IMR-90 (cell line): ENCODE results near the gene SLC38A3.

Experiments used
- BHLHE40 ChIP-seq: fragments of 150-350 bp; IDR thresholded peaks from 2 replicates; pipeline ENCODE4 v1.6.1; 2016; ENCODE audit warnings: mild to moderate bottlenecking, low read depth, low read length
- CEBPB ChIP-seq: IDR thresholded peaks from 2 replicates; pipeline ENCODE4 v1.6.1; 2012; ENCODE audit warnings: low read depth, low read length, improper control_type of control experiment
- CHD1 ChIP-seq: IDR thresholded peaks from 2 replicates; pipeline ENCODE4 v1.6.1; 2012; ENCODE audit warnings: low read depth, low read length, improper control_type of control experiment
- FOS ChIP-seq: fragments of 150-350 bp; IDR thresholded peaks from 2 replicates; pipeline ENCODE4 v1.6.1; 2016; ENCODE audit warnings: low read depth, low read length
- MAFK ChIP-seq: IDR thresholded peaks from 2 replicates; pipeline ENCODE4 v1.6.1; 2012; ENCODE audit warnings: low read depth, low read length, improper control_type of control experiment
- MXI1 ChIP-seq: IDR thresholded peaks from 2 replicates; pipeline ENCODE4 v1.6.1; 2012; ENCODE audit warnings: low read depth, mild to moderate bottlenecking, low read length, moderate library complexity, borderline replicate concordance
- NFE2L2 ChIP-seq: fragments of 150-350 bp; IDR thresholded peaks from 2 replicates; pipeline ENCODE4 v1.6.1; 2016; ENCODE audit warnings: low read depth, mild to moderate bottlenecking, low read length
- POLR2A ChIP-seq: IDR thresholded peaks from 2 replicates; pipeline ENCODE4 v1.6.1; 2012; ENCODE audit warnings: mild to moderate bottlenecking, low read depth, low read length
- RAD21 ChIP-seq: IDR thresholded peaks from 2 replicates; pipeline ENCODE4 v1.6.1; 2012; ENCODE audit warnings: low read length, improper control_type of control experiment
- RFX5 ChIP-seq: IDR thresholded peaks from 2 replicates; pipeline ENCODE4 v1.8.0; 2012; ENCODE audit warnings: low read depth, mild to moderate bottlenecking, low read length, moderate library complexity
- SMC3 ChIP-seq: fragments of 150-350 bp; IDR thresholded peaks from 2 replicates; pipeline ENCODE4 v1.6.1; 2016; ENCODE audit warnings: low read depth, mild to moderate bottlenecking, antibody characterized with exemption, low read length, moderate library complexity
- TF ChIP-seq, protein P1 (sequence below): conservative IDR thresholded peaks from 2 replicates; pipeline ENCODE4 v1.5.1; 2012; ENCODE audit warnings: mild to moderate bottlenecking, low read depth, low read length, improper control_type of control experiment
- TF ChIP-seq, protein P2 (sequence below): fragments of 150-350 bp; IDR thresholded peaks from 2 replicates; pipeline ENCODE4 v1.6.1; 2017; ENCODE audit warnings: mild to moderate bottlenecking, antibody characterized with exemption, low read length, low read depth
- TF ChIP-seq, protein P3 (sequence below): fragments of 150-350 bp; IDR thresholded peaks from 2 replicates; pipeline ENCODE4 v1.6.1; 2016; ENCODE audit warnings: low read depth, mild to moderate bottlenecking, low read length, moderate library complexity, borderline replicate concordance

DNA sequence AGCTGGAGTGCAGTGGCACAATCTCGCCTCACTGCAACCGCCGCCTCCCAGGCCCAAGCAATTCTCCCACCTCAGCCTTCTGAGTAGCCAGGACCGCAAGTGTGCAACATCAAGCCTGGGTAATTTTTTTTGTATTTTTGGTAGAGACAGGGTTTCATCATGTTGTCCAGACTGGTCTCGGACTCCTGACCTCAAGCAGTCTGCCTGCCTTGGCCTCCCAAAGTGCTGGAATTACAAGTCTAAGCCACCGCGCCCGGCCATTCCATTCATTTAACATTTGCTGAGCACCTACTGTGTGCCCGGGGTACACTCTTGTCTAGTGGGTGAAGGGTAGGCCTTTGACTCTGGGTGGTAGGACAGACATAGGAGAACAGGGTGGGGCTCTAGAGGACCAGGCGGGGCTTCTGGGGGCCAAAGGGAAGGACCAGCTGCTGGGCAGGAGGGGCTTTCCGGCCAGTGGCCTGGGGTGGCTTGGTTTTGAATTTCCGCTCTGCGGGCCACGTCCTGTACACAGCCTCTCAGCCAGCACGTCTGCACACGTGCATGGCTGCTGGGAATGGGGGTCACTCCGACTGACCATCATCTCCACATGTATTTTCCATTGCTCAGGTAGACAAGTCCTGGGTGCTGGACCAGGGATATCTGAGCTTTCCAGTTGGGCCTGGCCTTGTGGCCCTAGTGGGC is 2.4 kb downstream of the SLC38A3 start:
- TF ChIP-seq POLR2A = no peak
- no peak for TF ChIP-seq RAD21
- TF ChIP-seq, protein P1, sequence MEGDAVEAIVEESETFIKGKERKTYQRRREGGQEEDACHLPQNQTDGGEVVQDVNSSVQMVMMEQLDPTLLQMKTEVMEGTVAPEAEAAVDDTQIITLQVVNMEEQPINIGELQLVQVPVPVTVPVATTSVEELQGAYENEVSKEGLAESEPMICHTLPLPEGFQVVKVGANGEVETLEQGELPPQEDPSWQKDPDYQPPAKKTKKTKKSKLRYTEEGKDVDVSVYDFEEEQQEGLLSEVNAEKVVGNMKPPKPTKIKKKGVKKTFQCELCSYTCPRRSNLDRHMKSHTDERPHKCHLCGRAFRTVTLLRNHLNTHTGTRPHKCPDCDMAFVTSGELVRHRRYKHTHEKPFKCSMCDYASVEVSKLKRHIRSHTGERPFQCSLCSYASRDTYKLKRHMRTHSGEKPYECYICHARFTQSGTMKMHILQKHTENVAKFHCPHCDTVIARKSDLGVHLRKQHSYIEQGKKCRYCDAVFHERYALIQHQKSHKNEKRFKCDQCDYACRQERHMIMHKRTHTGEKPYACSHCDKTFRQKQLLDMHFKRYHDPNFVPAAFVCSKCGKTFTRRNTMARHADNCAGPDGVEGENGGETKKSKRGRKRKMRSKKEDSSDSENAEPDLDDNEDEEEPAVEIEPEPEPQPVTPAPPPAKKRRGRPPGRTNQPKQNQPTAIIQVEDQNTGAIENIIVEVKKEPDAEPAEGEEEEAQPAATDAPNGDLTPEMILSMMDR = no peak
- TF ChIP-seq FOS = no peak
- no peak for TF ChIP-seq BHLHE40
- no peak for TF ChIP-seq MXI1
- TF ChIP-seq NFE2L2 = no peak
- no peak for TF ChIP-seq CEBPB
- no peak for TF ChIP-seq RFX5
- no peak for TF ChIP-seq SMC3
- TF ChIP-seq MAFK = no peak
- TF ChIP-seq, protein P2, sequence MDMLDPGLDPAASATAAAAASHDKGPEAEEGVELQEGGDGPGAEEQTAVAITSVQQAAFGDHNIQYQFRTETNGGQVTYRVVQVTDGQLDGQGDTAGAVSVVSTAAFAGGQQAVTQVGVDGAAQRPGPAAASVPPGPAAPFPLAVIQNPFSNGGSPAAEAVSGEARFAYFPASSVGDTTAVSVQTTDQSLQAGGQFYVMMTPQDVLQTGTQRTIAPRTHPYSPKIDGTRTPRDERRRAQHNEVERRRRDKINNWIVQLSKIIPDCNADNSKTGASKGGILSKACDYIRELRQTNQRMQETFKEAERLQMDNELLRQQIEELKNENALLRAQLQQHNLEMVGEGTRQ = no peak
- TF ChIP-seq, protein P3, sequence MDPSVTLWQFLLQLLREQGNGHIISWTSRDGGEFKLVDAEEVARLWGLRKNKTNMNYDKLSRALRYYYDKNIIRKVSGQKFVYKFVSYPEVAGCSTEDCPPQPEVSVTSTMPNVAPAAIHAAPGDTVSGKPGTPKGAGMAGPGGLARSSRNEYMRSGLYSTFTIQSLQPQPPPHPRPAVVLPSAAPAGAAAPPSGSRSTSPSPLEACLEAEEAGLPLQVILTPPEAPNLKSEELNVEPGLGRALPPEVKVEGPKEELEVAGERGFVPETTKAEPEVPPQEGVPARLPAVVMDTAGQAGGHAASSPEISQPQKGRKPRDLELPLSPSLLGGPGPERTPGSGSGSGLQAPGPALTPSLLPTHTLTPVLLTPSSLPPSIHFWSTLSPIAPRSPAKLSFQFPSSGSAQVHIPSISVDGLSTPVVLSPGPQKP = no peak
- TF ChIP-seq CHD1 = no peak
